ENCODE measurements around the gene ACTN1.
A peak's percentile ranks its signal among the peaks of the same experiment; 100 is the strongest.

DNA sequence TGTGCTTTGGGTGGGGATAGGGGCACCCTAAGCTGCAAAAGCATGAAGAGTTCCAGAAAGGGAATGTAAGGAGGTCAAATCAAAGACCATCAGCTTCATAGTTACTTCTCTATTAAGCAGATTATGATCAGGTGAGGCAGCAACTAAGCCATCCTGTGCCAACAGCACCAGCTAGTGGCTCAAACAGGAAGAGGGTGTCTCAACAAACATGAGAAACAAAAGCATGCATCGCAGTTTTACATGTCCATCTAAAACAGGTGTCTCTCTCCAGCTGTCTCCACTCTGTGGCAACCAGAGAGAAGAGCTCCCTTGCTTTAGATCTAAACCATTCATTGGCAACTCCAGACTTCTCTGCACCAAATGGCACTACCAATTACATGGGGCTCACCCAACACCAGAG lies 52.9 kb downstream of the ACTN1 start:
- TF ChIP-seq, protein P1, sequence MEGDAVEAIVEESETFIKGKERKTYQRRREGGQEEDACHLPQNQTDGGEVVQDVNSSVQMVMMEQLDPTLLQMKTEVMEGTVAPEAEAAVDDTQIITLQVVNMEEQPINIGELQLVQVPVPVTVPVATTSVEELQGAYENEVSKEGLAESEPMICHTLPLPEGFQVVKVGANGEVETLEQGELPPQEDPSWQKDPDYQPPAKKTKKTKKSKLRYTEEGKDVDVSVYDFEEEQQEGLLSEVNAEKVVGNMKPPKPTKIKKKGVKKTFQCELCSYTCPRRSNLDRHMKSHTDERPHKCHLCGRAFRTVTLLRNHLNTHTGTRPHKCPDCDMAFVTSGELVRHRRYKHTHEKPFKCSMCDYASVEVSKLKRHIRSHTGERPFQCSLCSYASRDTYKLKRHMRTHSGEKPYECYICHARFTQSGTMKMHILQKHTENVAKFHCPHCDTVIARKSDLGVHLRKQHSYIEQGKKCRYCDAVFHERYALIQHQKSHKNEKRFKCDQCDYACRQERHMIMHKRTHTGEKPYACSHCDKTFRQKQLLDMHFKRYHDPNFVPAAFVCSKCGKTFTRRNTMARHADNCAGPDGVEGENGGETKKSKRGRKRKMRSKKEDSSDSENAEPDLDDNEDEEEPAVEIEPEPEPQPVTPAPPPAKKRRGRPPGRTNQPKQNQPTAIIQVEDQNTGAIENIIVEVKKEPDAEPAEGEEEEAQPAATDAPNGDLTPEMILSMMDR (IDR thresholded peaks at IDR 0.05): peak in 3 of 6 experiments; percentile 6 to 46 (median 25)
- no peak for TF ChIP-seq POLR2A (IDR thresholded peaks at IDR 0.05)

Measured in esophagus squamous epithelium (tissue), 4 donors.